Hematopoietic multipotent progenitor cell treated with erythropoietin and hydrocortisone succinate and interleukin-3 and kit ligand, for 17 days (in vitro differentiated cells): ENCODE measurements around the gene DNAJC7.

Source experiments
- DNase-seq: peaks from one replicate; pipeline ENCODE4 v3.0.0-alpha.2; 2015; ENCODE audit warnings: low spot score

Gene DNAJC7

GRCh38 chr17:41975099-41976083, 41.8 kb downstream of the DNAJC7 start:
- DNase-seq: no peak

GRCh38 chr17:41974658-41975057, 42.6 kb downstream of the DNAJC7 start:
- no peak for DNase-seq

GRCh38 chr17:41974031-41974430, 43.2 kb downstream of the DNAJC7 start:
- DNase-seq: no peak

DNA sequence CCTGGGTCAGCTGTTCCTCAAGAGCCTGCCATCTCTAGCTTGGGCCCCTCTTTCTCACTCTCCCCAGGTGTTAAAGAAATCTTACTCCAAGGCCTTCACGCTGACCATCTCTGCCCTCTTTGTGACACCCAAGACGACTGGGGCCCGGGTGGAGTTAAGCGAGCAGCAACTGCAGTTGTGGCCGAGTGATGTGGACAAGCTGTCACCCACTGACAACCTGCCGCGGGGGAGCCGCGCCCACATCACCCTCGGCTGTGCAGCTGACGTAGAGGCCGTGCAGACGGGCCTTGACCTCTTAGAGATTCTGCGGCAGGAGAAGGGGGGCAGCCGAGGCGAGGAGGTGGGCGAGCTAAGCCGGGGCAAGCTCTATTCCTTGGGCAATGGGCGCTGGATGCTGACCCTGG, 43.8 kb downstream of the DNAJC7 start:
- DNase-seq: no peak

- DNase-seq: no peak
Observed at GRCh38 chr17:41972571-41973407, 44.5 kb downstream of the DNAJC7 start.

- no peak for DNase-seq
Observed at GRCh38 chr17:41971721-41972523, 45.3 kb downstream of the DNAJC7 start.

GRCh38 chr17:41970901-41971331, 46.3 kb downstream of the DNAJC7 start:
- no peak for DNase-seq

DNA sequence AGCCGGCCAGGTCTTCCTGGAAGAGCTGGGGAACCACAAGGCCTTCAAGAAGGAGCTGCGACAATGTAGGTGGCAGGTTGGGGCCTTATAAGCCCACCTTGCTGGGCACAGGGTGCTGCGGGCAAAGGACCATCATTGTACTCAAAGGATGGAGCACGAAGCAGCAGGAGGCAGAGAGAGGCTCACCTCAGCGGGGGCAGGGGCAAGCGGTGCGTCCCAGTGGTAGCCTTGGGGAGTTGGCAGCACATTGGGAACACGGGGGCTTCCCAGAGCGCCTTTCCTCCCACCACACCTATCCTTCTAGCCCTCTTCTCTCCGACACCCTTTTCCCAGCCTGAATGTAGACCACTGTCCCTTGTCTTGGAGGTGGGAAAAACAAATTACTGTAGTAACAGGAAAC, 48.6 kb downstream of the DNAJC7 start:
- no peak for DNase-seq

- no peak for DNase-seq
Observed at GRCh38 chr17:41967921-41968578, 49.2 kb downstream of the DNAJC7 start.

- no peak for DNase-seq
Observed at GRCh38 chr17:41967141-41967920, 49.9 kb downstream of the DNAJC7 start.

DNA sequence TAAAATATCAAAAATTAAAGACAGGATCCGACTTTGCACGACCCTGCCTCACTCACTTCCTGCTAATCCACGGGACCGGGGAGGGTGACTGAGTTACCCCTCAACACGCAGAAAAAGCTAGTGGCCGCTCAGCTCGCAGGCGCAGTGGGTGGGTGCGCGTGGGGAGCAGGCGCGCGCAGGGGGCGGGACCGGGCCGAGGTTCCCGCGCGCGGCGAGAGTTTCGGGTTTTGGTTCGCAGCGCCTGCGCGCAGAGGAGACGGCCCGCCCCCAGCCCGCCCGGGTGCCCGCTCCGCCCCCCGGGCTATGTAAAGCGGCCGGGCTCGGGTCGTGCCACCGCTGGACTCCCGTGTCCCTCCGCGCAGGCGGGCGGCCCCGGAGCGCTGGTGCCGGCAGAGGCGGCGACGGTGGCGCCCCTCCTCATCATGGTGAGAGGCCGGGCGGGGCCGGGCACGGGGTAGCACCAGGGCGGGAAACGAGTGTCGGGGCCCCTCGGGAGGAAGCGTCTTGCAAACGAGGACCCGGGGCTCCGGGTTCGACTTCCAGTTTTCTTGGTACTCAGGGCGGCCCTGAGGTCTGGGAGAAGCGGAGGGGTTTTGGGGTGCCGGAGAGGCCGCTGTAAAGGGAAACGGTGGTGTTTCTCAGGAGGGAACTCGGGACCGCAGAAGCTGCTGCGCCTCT, 50.6 kb downstream of the DNAJC7 start, which contains the start of gene CNP:
Gene CNP, plus strand, starts transcription at position 333 of the 678 bp plus-strand sequence. Its CDS starts 90 bp downstream, at position 423.
- DNase-seq: peak; percentile 62

DNA sequence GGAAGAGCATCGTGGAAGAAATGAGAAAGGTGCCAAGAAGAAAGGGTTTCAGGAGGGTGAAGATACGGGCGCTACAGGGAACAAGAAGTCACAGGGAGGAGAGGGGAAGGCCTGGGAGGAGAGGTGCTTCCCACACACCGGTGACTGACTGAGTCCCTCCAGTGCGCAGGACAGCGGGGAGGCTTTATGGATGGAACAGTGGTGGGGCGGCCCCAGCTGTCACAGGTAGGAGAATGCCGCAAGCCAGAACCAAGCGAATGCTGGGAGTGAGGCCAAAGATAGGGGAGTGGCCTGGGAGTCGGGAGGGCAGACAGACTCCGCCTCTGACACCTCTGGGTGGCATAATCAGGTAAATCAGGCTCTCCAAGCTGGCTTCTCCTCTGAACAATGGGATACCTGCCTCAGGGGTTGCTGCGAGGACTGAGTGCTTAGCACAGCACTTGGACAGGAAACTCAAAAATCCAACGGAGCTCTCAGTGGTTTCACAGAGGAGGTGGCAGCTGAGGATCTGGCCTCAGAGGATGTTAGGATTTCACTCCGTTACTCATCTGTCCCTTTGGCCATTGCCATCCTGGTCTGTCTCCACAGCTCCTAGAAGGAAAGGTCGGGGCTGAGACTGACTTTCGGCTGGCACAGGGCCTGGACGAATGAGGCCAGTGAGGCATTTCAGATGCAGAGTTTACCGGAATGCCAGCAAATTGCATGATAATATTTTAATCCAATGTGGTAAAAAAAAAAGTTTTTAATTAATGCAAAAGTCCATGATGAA, 51.4 kb downstream of the DNAJC7 start:
- DNase-seq: peak; percentile 70

GRCh38 chr17:41962768-41963434, 54.3 kb downstream of the DNAJC7 start:
- DNase-seq: peak; percentile 72

- no peak for DNase-seq
Observed at GRCh38 chr17:41962111-41962510, 55.1 kb downstream of the DNAJC7 start.

GRCh38 chr17:41959336-41960095, 57.7 kb downstream of the DNAJC7 start:
- peak; percentile 62 for DNase-seq

- DNase-seq: no peak
Observed at GRCh38 chr17:41959030-41959335, 58.3 kb downstream of the DNAJC7 start.

- DNase-seq: no peak
Observed at GRCh38 chr17:41957869-41958439, 59.3 kb downstream of the DNAJC7 start.
